ENCODE data around the gene RHOA.
"Not testable (repeated sequence)": the region's sequence is repeated elsewhere in the genome, so short reads cannot be mapped to it uniquely, and the experiment has no call there.

RHOA gene

DNA sequence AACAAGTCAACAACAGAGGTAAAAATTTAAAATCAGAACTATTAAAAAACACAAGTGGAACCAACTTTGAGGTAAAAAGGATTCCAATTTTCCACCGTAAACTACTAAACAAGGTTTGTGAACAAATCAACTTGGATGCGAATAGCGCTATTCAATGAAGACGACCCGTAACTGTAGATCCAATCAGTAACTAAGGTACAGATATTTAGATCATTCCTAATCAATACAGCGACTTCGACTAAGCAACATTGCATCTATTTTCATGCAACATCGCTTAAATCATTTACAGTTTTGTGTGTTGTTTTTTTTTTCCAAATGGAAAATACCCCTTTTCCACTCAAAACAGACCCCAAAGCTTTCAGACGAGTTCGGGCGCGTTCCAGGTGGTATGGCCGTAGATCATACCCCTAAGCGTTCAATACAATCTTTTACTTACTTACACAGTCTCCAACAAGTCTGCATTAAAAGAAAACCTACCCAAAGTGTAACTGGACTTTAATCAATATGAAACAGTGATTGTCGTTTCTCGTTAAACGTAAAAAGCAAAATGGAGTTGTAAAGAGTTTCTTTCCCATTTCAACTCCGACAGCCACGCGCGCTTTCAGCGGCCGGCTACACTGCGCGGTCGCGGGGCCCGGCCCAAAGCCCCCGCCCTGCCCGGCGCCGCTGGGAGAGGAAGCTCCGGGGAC, 786 bp downstream of the RHOA start:
- no peak for DNase-seq

GRCh38 chr3:49410066-49410845, 1.5 kb downstream of the RHOA start:
- no peak for DNase-seq

DNA sequence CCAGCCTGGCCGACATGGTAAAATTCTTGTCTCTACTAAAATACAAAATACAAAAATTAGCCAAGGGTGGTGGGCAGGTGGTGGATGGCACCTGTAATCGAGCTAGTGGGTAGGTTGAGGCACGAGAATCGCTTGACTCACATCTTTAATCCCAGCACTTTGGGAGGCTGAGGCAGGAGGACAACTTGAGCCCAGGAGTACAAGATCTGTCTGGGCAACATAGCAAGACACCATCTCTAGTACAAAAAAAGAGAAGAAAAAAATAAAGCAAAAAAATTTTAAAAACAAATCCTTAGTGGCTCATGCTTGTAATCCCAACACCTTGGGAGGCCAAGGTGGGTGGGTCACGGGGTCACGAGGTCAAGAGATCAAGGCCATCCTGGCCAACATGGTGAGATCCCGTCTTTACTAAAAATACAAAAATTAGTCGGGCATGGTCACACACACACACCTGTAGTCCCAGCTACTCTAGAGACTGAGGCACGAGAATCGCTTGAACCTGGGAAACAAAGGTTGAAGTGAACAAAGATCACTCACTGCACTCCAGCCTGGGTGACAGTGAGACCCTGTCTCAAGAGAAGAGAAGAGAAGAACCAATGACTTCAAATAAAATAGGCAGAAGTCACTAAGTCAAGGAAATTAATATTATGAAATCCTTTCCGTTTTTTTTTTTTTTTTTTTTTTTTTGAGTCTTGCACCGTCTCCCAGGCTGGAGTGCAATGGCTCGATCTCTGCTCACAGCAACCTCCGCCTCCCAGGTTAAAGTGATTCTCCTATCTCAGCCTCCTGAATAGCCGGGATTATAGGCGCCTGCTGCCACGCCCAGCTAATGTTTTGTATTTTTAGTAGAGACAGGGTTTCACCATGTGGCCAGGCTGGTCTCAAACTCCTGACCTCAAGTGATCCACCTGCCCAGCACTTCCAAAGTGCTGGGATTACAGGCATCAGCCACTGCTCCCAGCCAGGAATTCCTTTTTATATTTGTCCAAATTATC, 4.9 kb downstream of the RHOA start:
- DNase-seq = no peak

DNA sequence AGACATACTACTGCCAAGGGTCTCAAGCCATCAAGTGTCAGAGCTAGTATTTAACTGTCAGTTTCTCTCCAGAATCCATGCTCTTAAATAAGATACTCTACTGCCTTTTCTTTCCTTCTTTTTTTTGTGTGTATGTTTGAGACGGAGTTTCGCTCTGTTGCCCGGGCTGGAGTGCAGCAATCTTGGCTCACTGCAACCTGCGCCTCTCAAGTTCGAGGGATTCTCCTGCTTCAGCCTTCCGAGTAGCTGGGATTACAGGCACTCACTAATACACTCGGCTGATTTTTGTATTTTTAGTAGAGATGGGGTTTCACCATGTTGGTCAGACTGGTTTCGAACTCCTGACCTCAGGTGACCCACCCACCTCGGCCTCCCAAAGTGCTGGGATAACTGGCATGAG, 6.2 kb downstream of the RHOA start:
- not testable (repeated sequence) for DNase-seq

- DNase-seq = no peak
These were observed 7.9 kb downstream of the RHOA start for GRCh38 chr3:49403891-49404290.

GRCh38 chr3:49401766-49402165, 10.0 kb downstream of the RHOA start:
- no peak for DNase-seq

DNA sequence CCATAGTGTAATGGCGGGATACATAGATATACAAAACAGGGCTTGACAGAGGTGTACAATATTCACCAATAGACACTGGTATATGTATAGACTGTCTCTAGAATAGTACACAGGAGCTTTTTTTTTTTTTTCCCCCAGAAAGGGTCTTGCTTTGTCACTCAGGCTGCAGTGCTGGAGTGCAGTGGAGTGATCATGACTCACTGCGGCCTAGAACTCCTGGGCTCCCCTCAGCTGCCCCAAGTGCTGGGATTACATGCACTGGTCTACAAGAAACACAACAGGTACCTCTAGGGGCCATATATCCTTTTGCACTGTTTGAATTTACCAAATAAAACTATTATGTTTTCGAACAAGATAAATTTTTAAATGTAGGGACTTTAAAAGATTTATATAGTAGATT, 12.3 kb downstream of the RHOA start:
- DNase-seq = no peak

DNA sequence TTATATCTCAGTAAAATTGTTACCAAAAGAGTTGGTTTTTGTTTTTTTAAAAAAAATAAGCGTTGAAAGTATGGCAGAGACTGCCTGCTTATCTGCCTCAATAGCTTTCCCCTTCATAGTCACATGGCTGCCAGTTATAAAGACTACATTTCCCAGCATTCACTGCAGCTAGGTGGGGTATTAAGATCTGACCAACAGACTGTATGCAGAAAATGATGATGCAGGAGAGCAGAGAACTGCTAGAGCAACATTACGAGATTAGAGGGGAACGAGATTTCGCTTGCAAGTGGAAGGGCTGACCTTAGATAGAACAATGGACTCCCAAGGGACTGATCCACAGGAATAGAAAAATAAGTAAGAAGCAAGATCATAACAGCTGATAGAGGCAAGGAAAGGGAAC, 14.3 kb downstream of the RHOA start:
- no peak for DNase-seq

DNA sequence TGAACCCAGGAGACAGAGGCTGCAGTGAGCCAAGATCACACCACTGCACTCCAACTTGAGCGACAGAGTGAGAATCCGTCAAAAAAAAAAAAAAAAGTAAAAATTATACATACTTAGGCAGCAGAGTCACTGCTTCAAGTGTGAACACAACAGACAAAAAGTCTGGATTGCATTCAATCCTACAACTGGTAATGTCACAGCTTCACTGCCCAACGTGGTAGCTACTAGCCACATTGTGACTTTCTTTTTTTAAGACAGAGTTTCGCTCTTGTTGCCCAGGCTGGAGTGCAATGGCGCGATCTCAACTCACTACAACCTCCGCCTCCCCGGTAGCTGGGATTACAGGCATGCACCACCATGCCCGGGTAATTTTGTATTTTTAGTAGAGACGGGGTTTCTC, 20.5 kb downstream of the RHOA start:
- not testable (repeated sequence) for DNase-seq

DNA sequence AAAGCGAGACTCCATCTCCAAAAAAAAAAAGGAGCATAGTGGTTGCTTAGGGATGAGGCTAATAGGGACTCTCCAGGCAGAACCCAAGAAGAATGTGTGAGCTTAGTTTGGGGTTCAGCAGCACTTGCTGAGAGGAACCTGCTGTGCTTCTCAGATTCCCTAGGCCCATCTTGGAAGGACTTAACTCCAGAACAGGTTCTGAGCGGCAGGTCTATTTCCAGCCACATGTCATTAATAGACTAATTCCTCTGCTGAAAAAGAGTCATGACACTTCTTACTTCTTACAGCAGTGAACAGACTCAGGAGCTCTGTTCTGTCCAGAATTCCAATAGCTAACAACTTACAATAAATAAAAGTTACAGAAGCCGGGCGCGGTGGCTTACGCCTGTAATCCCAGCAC, 22.5 kb downstream of the RHOA start:
- DNase-seq = no peak

DNA sequence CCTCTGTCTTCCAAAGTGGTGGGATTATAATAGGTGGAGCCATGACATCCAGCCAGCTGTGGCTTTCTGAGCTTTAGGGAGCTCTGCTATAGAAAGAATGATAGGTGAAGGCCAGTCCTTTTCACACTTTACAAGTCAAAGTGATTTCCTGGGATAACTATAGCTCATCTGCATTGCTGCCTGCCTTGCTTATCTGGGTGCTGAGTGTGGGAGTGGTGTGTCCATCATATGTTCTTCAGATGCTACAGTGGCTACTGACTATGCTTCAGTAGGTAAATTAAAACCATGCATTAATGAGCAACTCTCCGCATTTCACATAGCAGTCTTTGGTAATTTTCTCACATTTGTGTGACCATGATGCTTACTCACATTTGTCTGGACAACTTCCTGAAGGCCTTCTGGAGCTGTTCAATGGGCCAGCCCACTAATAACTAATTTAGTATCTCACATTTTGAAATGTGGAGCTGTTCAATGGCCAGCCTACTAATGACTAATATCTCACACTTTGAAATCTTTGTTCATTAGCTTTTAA, 23.4 kb downstream of the RHOA start:
- DNase-seq = no peak

DNA sequence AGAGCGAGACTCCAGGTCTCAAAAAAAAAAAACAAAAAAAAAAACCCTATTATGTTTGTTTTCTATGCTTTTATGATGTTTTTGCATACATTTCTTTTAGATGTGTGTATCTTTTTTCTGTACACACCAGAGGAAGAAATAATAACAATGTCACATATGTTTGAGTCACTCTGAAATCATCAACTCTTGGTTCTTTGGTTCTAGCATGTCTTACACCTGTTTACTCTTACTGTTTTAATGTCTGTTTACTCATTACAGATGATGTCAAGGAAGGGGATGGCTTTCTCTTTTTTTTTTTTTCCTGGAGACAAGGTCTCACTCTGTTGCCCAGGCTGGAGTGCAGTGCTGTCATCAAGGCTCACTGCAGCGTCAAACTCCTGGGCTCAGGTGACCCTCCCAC, 24.1 kb downstream of the RHOA start:
- no peak for DNase-seq

DNA sequence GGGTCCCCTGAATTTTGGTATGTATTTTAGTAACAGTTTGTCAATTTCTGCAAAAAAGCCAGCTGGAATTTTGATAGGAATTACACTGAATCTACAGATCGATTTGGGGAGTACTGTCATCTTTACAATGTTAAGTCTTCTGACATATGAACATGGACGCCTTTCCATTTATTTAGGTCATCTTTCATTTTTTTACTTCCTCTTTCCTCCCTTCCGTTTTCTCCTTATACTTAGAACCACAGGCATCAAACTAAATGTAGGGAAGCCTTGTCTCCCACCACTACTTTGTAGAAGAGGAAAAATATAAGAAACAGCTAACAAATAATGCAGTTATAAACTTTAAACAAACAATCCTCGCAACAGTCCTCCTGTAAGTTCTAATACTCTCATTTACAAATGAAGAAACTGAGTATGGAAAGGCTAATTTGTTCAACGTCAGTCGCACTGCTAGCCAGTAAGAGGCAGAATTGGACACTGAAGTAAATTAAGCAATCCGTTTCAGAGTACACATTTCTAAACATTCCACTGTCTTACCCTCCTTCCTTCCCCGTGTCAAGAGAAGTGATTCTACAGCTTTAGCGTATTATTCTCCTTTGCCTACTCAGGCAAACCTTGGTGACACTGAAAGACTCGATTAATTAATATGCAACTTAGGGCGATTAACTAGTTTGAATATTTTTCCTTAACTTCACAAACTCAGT, 25.6 kb downstream of the RHOA start:
- no peak for DNase-seq

DNA sequence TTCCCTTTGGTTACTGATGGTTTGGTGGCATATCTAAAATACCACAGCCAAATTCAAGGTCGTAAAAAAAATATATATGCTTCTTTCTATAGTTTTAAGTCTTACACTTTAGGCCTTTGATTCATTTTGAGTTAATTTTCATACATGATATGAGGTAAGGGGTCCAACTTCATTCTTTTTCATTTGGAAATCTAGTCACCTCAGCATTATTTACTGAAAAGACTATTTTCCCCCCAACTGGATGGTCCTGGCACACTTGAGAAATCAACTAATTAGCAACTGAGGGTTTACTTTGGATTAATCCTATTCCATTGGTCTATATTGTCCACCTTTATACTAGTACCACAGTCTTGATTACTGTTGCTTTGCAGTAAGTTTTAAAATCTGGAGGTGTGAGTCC, 26.2 kb downstream of the RHOA start:
- no peak for DNase-seq

- DNase-seq = no peak
These were observed 28.4 kb downstream of the RHOA start for GRCh38 chr3:49383387-49383786.

- no peak for DNase-seq
These were observed 33.4 kb downstream of the RHOA start for GRCh38 chr3:49378249-49378895.

GRCh38 chr3:49377483-49377882, 34.3 kb downstream of the RHOA start:
- no peak for DNase-seq

- DNase-seq = no peak
These were observed 39.8 kb downstream of the RHOA start for GRCh38 chr3:49371946-49372345.

- no peak for DNase-seq
These were observed 41.0 kb downstream of the RHOA start for GRCh38 chr3:49370585-49371290.

- DNase-seq = no peak
These were observed 49.2 kb downstream of the RHOA start for GRCh38 chr3:49362561-49362960.

GRCh38 chr3:49359623-49360022, 52.2 kb downstream of the RHOA start:
- DNase-seq = no peak

Data from NCI-H1436 treated with DMSO at 0.1 percent for 48 hours (cell line).